ENCODE measurements around the gene PLGRKT. TPM values are rescaled to one million over a fixed set of nuclear protein-coding genes. Genes with fewer than 3 reads are reported as not detected.
"Not testable (repeated sequence)": the region's sequence is repeated elsewhere in the genome, so short reads cannot be mapped to it uniquely, and the experiment has no call there.

The PLGRKT gene
- total RNA-seq, 2 experiments from 2014 or later, result 10.4 to 26.1 TPM

DNA sequence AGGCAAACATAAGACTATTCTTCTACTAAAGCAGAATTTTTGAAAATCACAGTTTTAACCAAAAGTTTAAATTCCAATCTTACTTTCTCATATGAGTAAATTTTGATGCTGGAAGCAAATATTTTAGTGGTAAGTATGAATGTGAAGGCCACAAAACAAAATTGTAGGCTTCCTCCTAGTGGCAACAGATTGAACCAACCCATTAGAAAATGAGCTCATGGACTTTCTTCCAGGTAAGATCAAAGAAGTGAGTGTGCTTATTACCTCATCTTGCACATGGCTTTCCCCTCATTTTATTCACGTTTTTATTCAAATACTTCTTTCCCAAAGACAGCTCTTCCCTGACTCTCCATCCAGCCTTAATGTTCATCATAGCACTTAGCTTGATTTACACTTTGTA is 116.7 kb downstream of the PLGRKT start:
- ChIA-PET POLR2A (interaction anchor here (1.7 kb wide), 1 partner anchor 10 kb away, joined by 4 read pairs; no protein-coding TSS in a partner anchor), CTCF (ENCODE audit: unreplicated experiment) (no interaction called here)
- H3K9me3 ChIP-seq (ENCODE audit: low read length), result no peaks in the 10 kb centered on the region
- H3K4me2 ChIP-seq (ENCODE audit: low read length), result no peak overlapping the region
- intact Hi-C loops (cut with micrococcal nuclease; ENCODE audit: unreplicated experiment), result no loop called here
- H3K4me1 ChIP-seq (ENCODE audit: insufficient read depth, low read length, poor library complexity, severe bottlenecking), result no peaks in the 10 kb centered on the region
- TF ChIP-seq EZH2phosphoT487 (IDR thresholded peaks at IDR 0.05; ENCODE audit: borderline replicate concordance, low read depth, low read length), result no peak
- TF ChIP-seq, protein P1, sequence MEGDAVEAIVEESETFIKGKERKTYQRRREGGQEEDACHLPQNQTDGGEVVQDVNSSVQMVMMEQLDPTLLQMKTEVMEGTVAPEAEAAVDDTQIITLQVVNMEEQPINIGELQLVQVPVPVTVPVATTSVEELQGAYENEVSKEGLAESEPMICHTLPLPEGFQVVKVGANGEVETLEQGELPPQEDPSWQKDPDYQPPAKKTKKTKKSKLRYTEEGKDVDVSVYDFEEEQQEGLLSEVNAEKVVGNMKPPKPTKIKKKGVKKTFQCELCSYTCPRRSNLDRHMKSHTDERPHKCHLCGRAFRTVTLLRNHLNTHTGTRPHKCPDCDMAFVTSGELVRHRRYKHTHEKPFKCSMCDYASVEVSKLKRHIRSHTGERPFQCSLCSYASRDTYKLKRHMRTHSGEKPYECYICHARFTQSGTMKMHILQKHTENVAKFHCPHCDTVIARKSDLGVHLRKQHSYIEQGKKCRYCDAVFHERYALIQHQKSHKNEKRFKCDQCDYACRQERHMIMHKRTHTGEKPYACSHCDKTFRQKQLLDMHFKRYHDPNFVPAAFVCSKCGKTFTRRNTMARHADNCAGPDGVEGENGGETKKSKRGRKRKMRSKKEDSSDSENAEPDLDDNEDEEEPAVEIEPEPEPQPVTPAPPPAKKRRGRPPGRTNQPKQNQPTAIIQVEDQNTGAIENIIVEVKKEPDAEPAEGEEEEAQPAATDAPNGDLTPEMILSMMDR (conservative IDR thresholded peaks at IDR 0.05; ENCODE audit: low read length), result peak; percentile 51
- no TSS peak for BruUV-seq (replicated peaks)
- H2AFZ ChIP-seq (ENCODE audit: low read length), result no peak overlapping the region
- no peaks in the 10 kb centered on the region for H3K9me2 ChIP-seq (ENCODE audit: insufficient read depth, low read length)
- H3K4me3 ChIP-seq (ENCODE audit: low read depth, low read length, poor library complexity, severe bottlenecking), result no peak overlapping the region
- H3K27ac ChIP-seq (ENCODE audit: low read depth, low read length, poor library complexity, severe bottlenecking), result no peak overlapping the region
- H3K79me2 ChIP-seq (ENCODE audit: insufficient read depth, low read depth, low read length), result no peaks in the 10 kb centered on the region
- H4K20me1 ChIP-seq (ENCODE audit: insufficient read depth, low read length), result no peaks in the 10 kb centered on the region; the same call in 1 of the 2 replicates
- no peaks in the 10 kb centered on the region for H3K36me3 ChIP-seq (ENCODE audit: insufficient read depth, low read length)
- DNase-seq (ENCODE audit: low spot score), result peak; percentile 10

DNA sequence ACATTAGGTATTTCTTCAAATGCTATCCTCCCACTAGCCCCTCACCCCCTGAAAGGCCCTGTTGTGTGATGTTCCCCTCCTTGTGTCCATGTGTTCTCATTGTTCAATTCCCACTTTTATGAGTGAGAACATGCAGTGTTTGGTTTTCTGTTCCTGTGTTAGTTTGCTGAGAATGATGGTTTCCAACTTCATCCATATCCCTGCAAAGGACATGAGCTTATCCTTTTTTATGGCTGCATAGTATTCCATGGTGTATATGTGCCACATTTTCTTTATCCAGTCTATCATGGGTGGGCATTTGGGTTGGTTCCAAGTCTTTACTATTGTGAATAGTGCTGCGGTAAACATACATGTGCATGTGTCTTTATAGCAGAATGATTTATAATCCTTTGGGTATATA is 121.3 kb downstream of the PLGRKT start:
- CTCF ChIA-PET (ENCODE audit: unreplicated experiment); H3K36me3 ChIP-seq (ENCODE audit: insufficient read depth, low read length); H4K20me1 ChIP-seq (ENCODE audit: insufficient read depth, low read length); H3K4me1 ChIP-seq (ENCODE audit: insufficient read depth, low read length, poor library complexity, severe bottlenecking); H3K9me2 ChIP-seq (ENCODE audit: insufficient read depth, low read length); H3K4me3 ChIP-seq (ENCODE audit: low read depth, low read length, poor library complexity, severe bottlenecking); H3K79me2 ChIP-seq (ENCODE audit: insufficient read depth, low read depth, low read length); H3K4me2 ChIP-seq (ENCODE audit: low read length); H2AFZ ChIP-seq (ENCODE audit: low read length); BruUV-seq (replicated peaks); POLR2A ChIA-PET; intact Hi-C loops (cut with micrococcal nuclease; ENCODE audit: unreplicated experiment); DNase-seq (ENCODE audit: low spot score); H3K27ac ChIP-seq (ENCODE audit: low read depth, low read length, poor library complexity, severe bottlenecking): not testable (repeated sequence)
- peaks cover 16% of the 10 kb centered on the region for H3K9me3 ChIP-seq (ENCODE audit: low read length)

DNA sequence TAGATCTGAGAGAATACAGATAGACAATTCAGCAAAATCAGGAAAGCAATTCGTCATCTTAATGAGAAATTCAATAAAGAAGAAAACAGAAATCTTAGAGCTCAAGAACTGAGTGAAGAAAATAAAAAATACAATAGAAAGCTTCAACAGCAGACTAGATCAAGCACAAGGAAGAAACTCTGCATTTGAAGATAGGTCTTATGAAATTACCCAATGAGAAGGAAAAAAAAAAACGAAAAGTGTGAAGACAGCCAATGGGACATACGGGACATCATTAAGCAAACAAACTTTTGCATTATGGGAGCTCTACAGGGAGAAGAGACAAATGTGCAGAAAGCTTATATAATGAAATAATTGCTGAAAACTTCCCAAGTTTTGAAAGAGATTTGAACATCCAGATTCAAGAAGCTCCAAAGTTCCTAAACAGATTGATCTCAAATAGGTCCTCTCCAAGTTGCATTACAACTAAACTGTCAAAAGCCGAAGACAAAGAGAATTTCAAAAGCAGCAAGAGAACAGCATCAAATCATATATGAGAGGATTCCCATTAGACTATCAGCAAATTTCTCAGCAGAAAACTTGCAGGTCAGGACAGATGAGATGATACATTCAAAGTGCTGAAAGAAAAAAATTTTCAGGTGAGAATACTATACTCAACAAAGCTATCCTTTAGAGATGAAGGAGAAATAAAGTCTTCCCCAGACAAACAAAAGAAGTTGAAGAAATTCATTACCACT is 122.4 kb downstream of the PLGRKT start:
- H3K9me2 ChIP-seq (ENCODE audit: insufficient read depth, low read length), result no peaks in the 10 kb centered on the region
- intact Hi-C loops (cut with micrococcal nuclease; ENCODE audit: unreplicated experiment), result no loop called here
- H3K27ac ChIP-seq (ENCODE audit: low read depth, low read length, poor library complexity, severe bottlenecking), result no peak overlapping the region
- no TSS peak for BruUV-seq (replicated peaks)
- H4K20me1 ChIP-seq (ENCODE audit: insufficient read depth, low read length), result no peaks in the 10 kb centered on the region
- peaks cover 16% of the 10 kb centered on the region for H3K9me3 ChIP-seq (ENCODE audit: low read length)
- no peak overlapping the region for H3K4me3 ChIP-seq (ENCODE audit: low read depth, low read length, poor library complexity, severe bottlenecking)
- ChIA-PET CTCF (ENCODE audit: unreplicated experiment) (no interaction called here), POLR2A (interaction anchor here (0.6 to 1.1 kb wide), 3 partner anchors 33 to 861 kb away, joined by 3 to 4 read pairs (median 3); no protein-coding TSS in a partner anchor)
- H2AFZ ChIP-seq (ENCODE audit: low read length), result no peak overlapping the region
- H3K79me2 ChIP-seq (ENCODE audit: insufficient read depth, low read depth, low read length), result no peaks in the 10 kb centered on the region
- H3K36me3 ChIP-seq (ENCODE audit: insufficient read depth, low read length), result no peaks in the 10 kb centered on the region
- no peaks in the 10 kb centered on the region for H3K4me1 ChIP-seq (ENCODE audit: insufficient read depth, low read length, poor library complexity, severe bottlenecking)
- DNase-seq (ENCODE audit: low spot score), result peak; percentile 10
- H3K4me2 ChIP-seq (ENCODE audit: low read length), result no peak overlapping the region
- no peak for TF ChIP-seq EZH2phosphoT487 (IDR thresholded peaks at IDR 0.05; ENCODE audit: borderline replicate concordance, low read depth, low read length)
- TF ChIP-seq, protein P1 (conservative IDR thresholded peaks at IDR 0.05; ENCODE audit: low read length), result no peak
